ENCODE results near the gene CPA4.
"Not testable (repeated sequence)": the region's sequence is repeated elsewhere in the genome, so short reads cannot be mapped to it uniquely, and the experiment has no call there.

The CPA4 gene

GRCh38 chr7:130292682-130293257 lies at the start of gene CPA4:
Gene CPA4, plus strand, starts transcription at chr7:130293161. Its CDS starts 20 bp downstream, at chr7:130293181.
- no peak for TF ChIP-seq CTCF (IDR thresholded peaks at IDR 0.05; ENCODE audit: control insufficient read depth, insufficient read depth, low read depth, low read length, missing control alignments)
- DNase-seq (ENCODE audit: low read depth): peak; percentile 97
- no peak within 1 kb of the TSS for H3K4me3 ChIP-seq (ENCODE audit: control insufficient read depth, low read depth, low read length)

GRCh38 chr7:130243486-130243885 lies 49.5 kb upstream of the CPA4 start:
- DNase-seq (ENCODE audit: low read depth); H3K4me3 ChIP-seq (ENCODE audit: control insufficient read depth, low read depth, low read length): not testable (repeated sequence)

- not testable (repeated sequence) for DNase-seq (ENCODE audit: low read depth); H3K4me3 ChIP-seq (ENCODE audit: control insufficient read depth, low read depth, low read length)
Measured at GRCh38 chr7:130246491-130246890, 46.5 kb upstream of the CPA4 start.

GRCh38 chr7:130248842-130249241 lies 44.1 kb upstream of the CPA4 start:
- DNase-seq (ENCODE audit: low read depth); H3K4me3 ChIP-seq (ENCODE audit: control insufficient read depth, low read depth, low read length): not testable (repeated sequence)

- DNase-seq (ENCODE audit: low read depth); H3K4me3 ChIP-seq (ENCODE audit: control insufficient read depth, low read depth, low read length): not testable (repeated sequence)
Measured at GRCh38 chr7:130249626-130250025, 43.3 kb upstream of the CPA4 start.

- no peak overlapping the region for H3K4me3 ChIP-seq (ENCODE audit: control insufficient read depth, low read depth, low read length)
- no peak for TF ChIP-seq CTCF (IDR thresholded peaks at IDR 0.05; ENCODE audit: control insufficient read depth, insufficient read depth, low read depth, low read length, missing control alignments)
- DNase-seq (ENCODE audit: low read depth): no peak
Measured at GRCh38 chr7:130254555-130254954, 38.4 kb upstream of the CPA4 start.

- no peak for DNase-seq (ENCODE audit: low read depth)
- TF ChIP-seq CTCF (IDR thresholded peaks at IDR 0.05; ENCODE audit: control insufficient read depth, insufficient read depth, low read depth, low read length, missing control alignments): no peak
- no peak overlapping the region for H3K4me3 ChIP-seq (ENCODE audit: control insufficient read depth, low read depth, low read length)
Measured at GRCh38 chr7:130256704-130257103, 36.3 kb upstream of the CPA4 start.

- no peak for TF ChIP-seq CTCF (IDR thresholded peaks at IDR 0.05; ENCODE audit: control insufficient read depth, insufficient read depth, low read depth, low read length, missing control alignments)
- H3K4me3 ChIP-seq (ENCODE audit: control insufficient read depth, low read depth, low read length): no peak overlapping the region
- DNase-seq (ENCODE audit: low read depth): no peak
Measured at GRCh38 chr7:130258494-130259078, 34.4 kb upstream of the CPA4 start.

GRCh38 chr7:130262448-130262847 lies 30.5 kb upstream of the CPA4 start:
- TF ChIP-seq CTCF (IDR thresholded peaks at IDR 0.05; ENCODE audit: control insufficient read depth, insufficient read depth, low read depth, low read length, missing control alignments): no peak
- no peak for DNase-seq (ENCODE audit: low read depth)
- no peak overlapping the region for H3K4me3 ChIP-seq (ENCODE audit: control insufficient read depth, low read depth, low read length)
